ENCODE data around the gene RGN.

DNA sequence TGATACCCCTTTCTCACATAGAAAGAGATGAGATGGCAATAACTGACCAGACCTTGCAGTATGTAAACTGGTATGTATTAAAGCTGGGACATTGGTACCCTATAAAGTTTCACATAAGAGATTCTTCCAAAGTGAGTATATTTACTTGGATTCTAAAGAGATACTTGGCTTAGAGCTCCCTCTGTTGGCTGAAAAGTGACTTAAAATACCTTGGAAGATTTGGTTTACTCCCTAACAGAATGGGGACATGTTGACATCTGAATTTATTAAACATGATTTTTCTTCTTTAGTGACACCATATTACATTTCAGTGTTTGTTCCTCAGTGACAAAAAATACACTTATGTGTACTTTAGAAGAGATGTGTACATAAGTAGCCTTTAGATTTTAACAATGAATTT, 47.9 kb upstream of the RGN start:
- TF ChIP-seq, protein P1, sequence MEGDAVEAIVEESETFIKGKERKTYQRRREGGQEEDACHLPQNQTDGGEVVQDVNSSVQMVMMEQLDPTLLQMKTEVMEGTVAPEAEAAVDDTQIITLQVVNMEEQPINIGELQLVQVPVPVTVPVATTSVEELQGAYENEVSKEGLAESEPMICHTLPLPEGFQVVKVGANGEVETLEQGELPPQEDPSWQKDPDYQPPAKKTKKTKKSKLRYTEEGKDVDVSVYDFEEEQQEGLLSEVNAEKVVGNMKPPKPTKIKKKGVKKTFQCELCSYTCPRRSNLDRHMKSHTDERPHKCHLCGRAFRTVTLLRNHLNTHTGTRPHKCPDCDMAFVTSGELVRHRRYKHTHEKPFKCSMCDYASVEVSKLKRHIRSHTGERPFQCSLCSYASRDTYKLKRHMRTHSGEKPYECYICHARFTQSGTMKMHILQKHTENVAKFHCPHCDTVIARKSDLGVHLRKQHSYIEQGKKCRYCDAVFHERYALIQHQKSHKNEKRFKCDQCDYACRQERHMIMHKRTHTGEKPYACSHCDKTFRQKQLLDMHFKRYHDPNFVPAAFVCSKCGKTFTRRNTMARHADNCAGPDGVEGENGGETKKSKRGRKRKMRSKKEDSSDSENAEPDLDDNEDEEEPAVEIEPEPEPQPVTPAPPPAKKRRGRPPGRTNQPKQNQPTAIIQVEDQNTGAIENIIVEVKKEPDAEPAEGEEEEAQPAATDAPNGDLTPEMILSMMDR (IDR thresholded peaks at IDR 0.05; ENCODE audit: low read depth, low read length, missing input control) = peak; percentile 53
- TF ChIP-seq GABPA (IDR thresholded peaks at IDR 0.05 in 1 of 2, conservative IDR thresholded peaks at IDR 0.05 in 1 of 2) = no peak
- TF ChIP-seq MAX (IDR thresholded peaks at IDR 0.05) = no peak
- no peak for TF ChIP-seq TAF1 (conservative IDR thresholded peaks at IDR 0.05)
- no peak for TF ChIP-seq ATF3 (IDR thresholded peaks at IDR 0.05)
- TF ChIP-seq SP1 (IDR thresholded peaks at IDR 0.05) = no peak
- TF ChIP-seq YY1 (IDR thresholded peaks at IDR 0.05) = no peak
- no peak for TF ChIP-seq NR2F2 (IDR thresholded peaks at IDR 0.05)
- TF ChIP-seq, protein P2, sequence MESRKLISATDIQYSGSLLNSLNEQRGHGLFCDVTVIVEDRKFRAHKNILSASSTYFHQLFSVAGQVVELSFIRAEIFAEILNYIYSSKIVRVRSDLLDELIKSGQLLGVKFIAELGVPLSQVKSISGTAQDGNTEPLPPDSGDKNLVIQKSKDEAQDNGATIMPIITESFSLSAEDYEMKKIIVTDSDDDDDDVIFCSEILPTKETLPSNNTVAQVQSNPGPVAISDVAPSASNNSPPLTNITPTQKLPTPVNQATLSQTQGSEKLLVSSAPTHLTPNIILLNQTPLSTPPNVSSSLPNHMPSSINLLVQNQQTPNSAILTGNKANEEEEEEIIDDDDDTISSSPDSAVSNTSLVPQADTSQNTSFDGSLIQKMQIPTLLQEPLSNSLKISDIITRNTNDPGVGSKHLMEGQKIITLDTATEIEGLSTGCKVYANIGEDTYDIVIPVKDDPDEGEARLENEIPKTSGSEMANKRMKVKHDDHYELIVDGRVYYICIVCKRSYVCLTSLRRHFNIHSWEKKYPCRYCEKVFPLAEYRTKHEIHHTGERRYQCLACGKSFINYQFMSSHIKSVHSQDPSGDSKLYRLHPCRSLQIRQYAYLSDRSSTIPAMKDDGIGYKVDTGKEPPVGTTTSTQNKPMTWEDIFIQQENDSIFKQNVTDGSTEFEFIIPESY (IDR thresholded peaks at IDR 0.05) = no peak
- no peak for TF ChIP-seq FOXA1 (IDR thresholded peaks at IDR 0.05)
- TF ChIP-seq RXRA (IDR thresholded peaks at IDR 0.05) = no peak
- peak; percentile 80 to 82 for TF ChIP-seq RAD21 (IDR thresholded peaks at IDR 0.05)
- no peak for TF ChIP-seq REST (IDR thresholded peaks at IDR 0.05)
